Neural crest cell (in vitro differentiated cells): Measurements from ENCODE around the gene ENTPD8. TPM values are rescaled to one million over a fixed set of nuclear protein-coding genes. Genes with fewer than 3 reads are reported as not detected.

Experiments
- DNase-seq: peaks from one replicate; pipeline ENCODE4 v3.0.0; 2021; ENCODE audit warnings: low read depth, mixed read lengths, low spot score
- H3K27ac Mint-ChIP-seq: one replicate; pipeline ENCODE4 v1.8.0; 2021; ENCODE audit warnings: mild to moderate bottlenecking, mixed read lengths; ENCODE audit not compliant: unreplicated experiment
- H3K27me3 Mint-ChIP-seq: 2 replicates; pipeline ENCODE4 v1.8.0; 2021; ENCODE audit warnings: low read depth, mild to moderate bottlenecking, mixed read lengths
- H3K36me3 Mint-ChIP-seq: 2 replicates; pipeline ENCODE4 v1.8.0; 2021; ENCODE audit warnings: low read depth, mild to moderate bottlenecking, mixed read lengths
- H3K4me1 Mint-ChIP-seq: 2 replicates; pipeline ENCODE4 v1.8.0; 2021; ENCODE audit warnings: mixed read lengths
- H3K4me3 Mint-ChIP-seq: one replicate; pipeline ENCODE4 v1.8.0; 2021; ENCODE audit warnings: mild to moderate bottlenecking, mixed read lengths
- H3K9me3 Mint-ChIP-seq: 2 replicates; pipeline ENCODE4 v1.8.0; 2021; ENCODE audit warnings: mixed read lengths
- CTCF ChIP-seq: fragments of 200-600 bp; sonication (generic); conservative IDR thresholded peaks from 2 replicates; pipeline ENCODE4 v1.5.0; 2021; ENCODE audit warnings: antibody characterized with exemption, mild to moderate bottlenecking
- total RNA-seq: library from RNA; stranded (reverse); gene quantifications from 2 replicates; pipeline ENCODE4 v1.2.1, GENCODE V29; 2021

Gene ENTPD8
- total RNA-seq, 1 donor from 2014 or later: 0.12 TPM

- no peak overlapping the region for H3K4me3 Mint-ChIP-seq
- no peaks in the 10 kb centered on the region for H3K36me3 Mint-ChIP-seq
- no peak for TF ChIP-seq CTCF
- H3K27me3 Mint-ChIP-seq: peaks cover 3% of the 10 kb centered on the region
- H3K9me3 Mint-ChIP-seq: no peaks in the 10 kb centered on the region
- no peak for DNase-seq
- no peaks in the 10 kb centered on the region for H3K4me1 Mint-ChIP-seq
- no peak overlapping the region for H3K27ac Mint-ChIP-seq
Observed at GRCh38 chr9:137427454-137428310, 13.5 kb downstream of the ENTPD8 start.

- Mint-ChIP-seq H3K36me3 (no peaks in the 10 kb centered on the region), H3K4me3 (no peak overlapping the region), H3K4me1 (peaks cover 8% of the 10 kb centered on the region), H3K9me3 (no peaks in the 10 kb centered on the region), H3K27me3 (peaks cover 3% of the 10 kb centered on the region), H3K27ac (no peak overlapping the region)
- no peak for DNase-seq
- TF ChIP-seq CTCF: no peak
Observed at GRCh38 chr9:137426018-137426681, 15.0 kb downstream of the ENTPD8 start.

- Mint-ChIP-seq H3K4me3 (peak overlapping the region; percentile 83), H3K4me1 (peaks cover 8% of the 10 kb centered on the region)
- no peak for DNase-seq
Observed at GRCh38 chr9:137423514-137424291, 17.5 kb downstream of the ENTPD8 start.

GRCh38 chr9:137422604-137423513 is 18.3 kb downstream of the ENTPD8 start, which contains the start of the genes EXD3 and NOXA1:
TSS of gene EXD3 (minus strand) at chr9:137423162. CDS start at chr9:137395357, 27,805 bp downstream.
TSS of gene NOXA1 (plus strand) at chr9:137423393. CDS start at chr9:137423530, 137 bp downstream.
- peak; percentile 93 for DNase-seq
- H3K27ac Mint-ChIP-seq: peak within 1 kb of the TSS; percentile 4
- H3K27me3 Mint-ChIP-seq: peaks cover 3% of the 10 kb centered on the region
- H3K9me3 Mint-ChIP-seq: no peaks in the 10 kb centered on the region
- H3K4me3 Mint-ChIP-seq: peak within 1 kb of the TSS; percentile 88
- no peaks in the 10 kb centered on the region for H3K36me3 Mint-ChIP-seq
- peaks cover 8% of the 10 kb centered on the region for H3K4me1 Mint-ChIP-seq
- TF ChIP-seq CTCF: peak; percentile 79

More at GRCh38 chr9:137423514-137424291, 17.5 kb downstream of the ENTPD8 start:
- Mint-ChIP-seq H3K27me3 (peaks cover 3% of the 10 kb centered on the region), H3K9me3 (no peaks in the 10 kb centered on the region), H3K36me3 (no peaks in the 10 kb centered on the region), H3K27ac (no peak overlapping the region)
- no peak for TF ChIP-seq CTCF
